ENCODE measurements around the gene TMEM164. TPM values are rescaled to one million over a fixed set of nuclear protein-coding genes. Genes with fewer than 3 reads are reported as not detected.

The TMEM164 gene
- total RNA-seq, 2 donors from 2014 or later = 110 to 117 TPM

DNA sequence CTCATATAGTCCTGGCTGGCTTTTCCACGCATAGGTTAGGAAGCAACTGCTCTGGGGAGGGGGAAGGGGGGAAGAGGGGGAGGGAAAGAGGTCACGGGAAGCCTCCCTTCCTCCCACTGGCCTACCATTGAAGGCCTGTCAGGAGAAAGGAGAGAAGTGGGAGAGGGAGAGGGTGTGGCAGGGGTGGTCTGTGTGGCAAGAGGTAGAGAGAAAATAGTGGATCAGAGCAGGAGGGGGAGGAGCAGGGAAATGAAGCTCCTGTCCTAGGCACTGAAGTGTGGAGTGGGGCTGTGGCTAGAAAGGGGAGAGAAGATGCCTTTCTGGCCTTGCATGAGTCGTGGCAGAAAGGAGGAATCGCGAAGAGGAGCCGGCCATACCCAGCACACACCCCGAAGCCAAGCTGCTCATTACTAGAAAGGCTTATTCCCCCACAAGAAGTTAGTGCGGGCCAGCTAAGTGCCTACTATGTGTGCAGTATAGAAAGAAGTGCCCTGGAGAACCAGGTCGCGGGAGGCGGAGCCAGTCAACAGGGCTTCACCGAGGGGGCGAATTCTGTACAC lies 1.1 kb upstream of the TMEM164 start:
- DNase-seq (no peak), ATAC-seq (no peak)
- intact Hi-C loops (cut with DNase I, micrococcal nuclease) = no loop called here

DNA sequence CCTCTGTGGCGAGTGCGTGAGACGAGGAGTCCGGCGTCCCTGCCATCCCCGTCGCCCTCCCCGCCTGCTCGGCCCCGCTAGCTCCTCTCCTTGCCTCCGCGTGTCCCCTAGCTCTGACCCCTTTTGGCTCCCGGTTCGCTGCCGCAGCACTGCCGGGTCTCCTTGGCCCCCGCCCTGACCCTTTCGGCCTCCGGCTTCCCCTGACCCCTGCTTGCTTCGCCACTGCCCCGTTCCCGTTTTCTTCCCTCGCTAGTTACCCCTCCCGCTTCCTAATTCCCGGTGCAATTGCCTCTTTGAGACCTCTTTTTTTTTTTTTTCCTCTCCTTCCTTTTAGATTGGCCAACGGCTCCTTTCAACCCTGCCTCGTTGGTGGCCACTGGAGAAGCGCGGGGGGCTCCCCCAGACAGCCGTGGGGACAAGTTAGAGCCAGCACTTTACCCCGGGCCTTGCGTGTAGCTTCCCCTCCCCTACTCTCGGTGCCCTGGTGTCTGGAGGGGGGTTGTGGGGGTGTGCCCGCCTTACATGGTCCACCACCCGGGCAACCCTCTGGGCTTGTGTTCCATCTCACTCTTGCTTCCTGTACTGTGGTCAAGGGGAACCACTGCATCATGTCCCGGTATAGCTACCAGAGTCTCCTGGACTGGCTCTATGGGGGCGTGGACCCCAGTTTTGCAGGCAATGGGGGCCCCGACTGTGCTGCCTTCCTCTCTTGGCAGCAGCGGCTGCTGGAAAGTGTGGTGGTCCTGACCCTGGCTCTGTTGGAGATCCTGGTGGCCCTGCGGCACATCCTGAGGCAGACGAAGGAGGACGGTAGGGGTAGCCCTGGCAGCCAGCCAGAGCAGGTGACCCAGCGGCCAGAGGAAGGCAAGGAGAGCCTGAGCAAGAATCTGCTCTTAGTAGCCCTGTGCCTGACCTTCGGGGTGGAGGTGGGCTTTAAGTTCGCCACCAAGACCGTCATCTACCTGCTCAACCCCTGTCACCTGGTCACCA lies 548 bp downstream of the TMEM164 start:
- ATAC-seq (peak; percentile 13), DNase-seq (peak; percentile 42)
- intact Hi-C loops (cut with DNase I, micrococcal nuclease) = no loop called here

DNA sequence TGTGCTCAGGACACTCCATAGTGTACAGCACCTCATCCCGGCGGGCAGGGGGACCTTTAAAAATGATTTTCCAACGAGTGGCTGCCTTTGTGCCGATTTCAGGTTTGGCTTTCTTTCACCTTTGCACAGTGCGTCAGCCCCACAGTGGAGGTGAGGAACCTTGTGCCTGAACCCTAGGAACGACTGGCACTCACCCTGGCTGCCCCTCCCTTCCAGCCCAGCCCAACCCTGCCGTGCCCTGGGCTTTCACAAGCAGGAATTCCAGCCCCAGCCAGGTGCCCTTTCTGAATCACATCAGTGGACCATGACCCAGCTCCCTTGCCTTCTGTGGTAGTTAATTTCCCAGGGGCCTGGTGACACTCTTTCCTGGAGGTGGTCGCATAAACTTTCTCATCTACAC lies 1.3 kb downstream of the TMEM164 start:
- DNase-seq = peak; percentile 66 to 74
- peak; percentile 69 for ATAC-seq
- intact Hi-C loops (cut with DNase I, micrococcal nuclease) = no loop called here

DNA sequence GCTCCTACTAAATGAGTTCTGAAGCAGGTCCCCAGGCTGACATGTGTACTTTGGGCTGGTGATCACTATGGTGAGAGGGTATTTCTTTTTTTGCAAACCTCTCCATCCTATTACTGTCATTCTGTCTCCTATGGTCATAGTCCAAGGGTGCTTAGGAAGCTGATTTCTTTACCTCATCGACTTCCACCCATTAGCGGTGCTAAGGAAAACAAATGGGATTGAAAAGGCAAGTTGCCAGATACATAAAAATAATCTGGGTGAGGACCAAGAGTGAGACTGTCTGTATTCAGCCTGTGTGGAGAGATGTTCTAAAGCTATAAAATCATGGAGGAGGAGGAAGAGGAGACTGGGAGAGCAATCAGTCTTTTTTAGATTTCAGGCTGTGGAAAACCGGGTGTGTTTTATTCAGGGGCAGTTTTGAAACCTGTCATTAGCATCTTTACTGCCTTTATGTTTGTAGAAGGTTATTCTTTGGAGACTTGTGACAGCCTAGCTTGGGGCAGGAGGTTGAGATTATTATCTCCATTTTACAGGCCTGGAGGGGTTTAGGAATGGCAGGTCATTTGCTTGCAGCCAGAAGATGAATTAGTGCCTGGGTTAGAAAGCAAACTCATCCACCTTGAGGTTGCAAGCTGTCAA lies 1.9 kb downstream of the TMEM164 start:
- DNase-seq = no peak
- peak; percentile 4 for ATAC-seq
- intact Hi-C loops (cut with DNase I, micrococcal nuclease) = no loop called here

DNA sequence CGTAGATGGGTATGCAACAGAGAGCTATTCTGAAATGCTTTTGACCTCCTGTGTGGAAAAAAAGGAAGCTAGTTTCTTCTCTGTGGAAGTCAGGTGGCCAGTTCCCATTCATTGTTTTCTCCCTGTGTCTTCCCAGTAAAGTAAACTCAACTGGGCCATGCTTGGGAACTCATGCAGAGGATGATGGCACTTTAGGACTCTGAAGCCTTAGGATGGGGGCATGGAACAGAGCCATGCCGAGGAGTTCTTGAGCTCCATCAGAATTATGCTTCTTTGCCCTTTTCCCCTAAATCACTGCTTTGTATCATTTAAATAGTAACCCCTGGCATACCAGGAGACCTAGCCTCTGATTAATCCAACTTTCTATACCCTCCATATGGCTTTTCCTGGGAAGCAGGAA lies 3.2 kb downstream of the TMEM164 start:
- intact Hi-C loops (cut with DNase I, micrococcal nuclease) = no loop called here
- no peak for DNase-seq
- ATAC-seq = no peak

DNA sequence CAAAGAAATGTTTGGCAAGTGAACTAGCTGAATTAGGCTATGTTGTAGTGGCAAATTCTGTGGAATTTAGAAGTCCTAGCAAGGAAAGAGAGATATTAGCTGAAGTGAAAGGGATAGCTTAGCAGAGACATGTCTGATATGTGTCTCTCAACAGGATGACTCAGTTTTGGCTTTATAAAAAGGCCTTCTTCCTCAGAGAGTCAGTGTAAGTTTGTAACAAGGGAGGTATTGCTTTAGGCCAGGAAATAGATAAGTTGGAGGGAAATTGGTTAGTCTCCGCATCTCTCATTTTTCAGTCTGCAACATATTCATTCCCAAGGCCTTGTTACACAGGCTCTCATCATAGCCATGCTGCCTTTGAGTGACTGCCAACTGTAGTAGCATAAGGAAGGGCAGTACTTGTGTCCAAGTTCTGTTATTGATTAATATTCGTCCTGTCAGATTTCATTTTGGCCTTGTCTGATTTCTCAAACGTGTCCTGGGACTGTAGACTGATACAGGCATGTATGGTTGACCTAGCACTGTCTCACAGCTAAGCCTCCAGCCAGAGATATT lies 4.0 kb downstream of the TMEM164 start:
- DNase-seq (no peak), ATAC-seq (no peak)
- intact Hi-C loops (cut with DNase I, micrococcal nuclease) = no loop called here

DNA sequence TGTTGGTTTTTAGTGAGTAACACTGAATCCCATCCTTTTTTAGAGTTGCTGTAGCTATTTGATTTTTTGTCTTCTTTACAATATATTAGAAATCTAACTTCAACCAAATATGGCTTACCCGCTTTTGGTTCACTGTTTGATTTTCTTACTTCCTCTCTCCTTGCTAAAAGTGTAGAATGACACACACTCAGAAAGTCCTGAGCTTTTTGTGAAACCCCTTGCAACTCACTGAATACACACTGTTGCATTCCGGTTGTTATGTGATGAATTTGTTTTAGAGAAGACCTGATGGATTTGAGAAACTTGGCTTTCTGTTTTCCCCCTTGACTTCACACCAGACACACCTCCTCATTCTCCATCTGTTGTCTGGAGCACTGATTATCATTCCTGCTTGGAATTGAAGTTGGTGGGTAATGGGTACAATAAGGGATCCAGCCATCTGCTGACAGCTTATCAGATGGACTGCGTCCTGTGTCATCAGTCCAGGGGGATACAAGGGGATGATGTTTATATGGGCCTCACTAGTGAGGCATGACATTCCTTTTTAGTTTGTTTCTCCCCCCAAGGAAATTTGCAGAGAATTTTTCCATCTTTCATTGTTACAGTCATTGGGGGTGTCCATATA lies 5.2 kb downstream of the TMEM164 start:
- intact Hi-C loops (cut with DNase I, micrococcal nuclease) = no loop called here
- ATAC-seq = no peak
- no peak for DNase-seq

DNA sequence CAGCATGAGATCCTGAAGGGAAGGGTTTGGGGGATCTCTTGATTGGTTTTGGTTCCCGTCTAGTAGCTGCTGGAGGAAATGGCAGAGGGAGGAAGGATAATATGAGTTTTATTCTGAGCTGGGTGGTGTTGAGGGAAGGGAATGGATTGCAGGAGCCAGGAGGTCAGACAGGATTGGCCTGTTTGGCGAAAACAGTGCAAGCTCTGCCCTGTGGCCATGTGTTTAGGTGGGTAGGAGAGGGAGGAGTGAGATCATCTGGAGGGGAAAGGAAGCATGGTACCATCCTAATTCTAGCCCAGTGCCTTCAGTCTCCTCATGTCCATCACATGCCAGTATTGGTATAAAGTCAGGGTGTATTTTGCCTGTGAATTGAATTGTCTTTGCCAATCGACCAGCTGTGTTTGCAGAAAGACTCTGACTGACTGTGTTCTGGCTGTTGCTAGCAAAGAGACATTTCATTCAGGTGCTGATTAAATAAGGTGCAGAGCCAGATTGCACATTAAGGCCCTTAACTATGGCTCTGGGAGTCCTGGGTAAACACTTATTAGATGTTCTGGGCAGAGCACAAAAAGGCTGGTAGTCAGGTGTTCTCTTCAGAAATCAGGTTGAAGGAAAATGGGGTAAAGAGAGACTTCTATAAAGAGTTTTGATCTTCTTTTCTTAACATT lies 10.0 kb downstream of the TMEM164 start:
- ATAC-seq (peak; percentile 58), DNase-seq (no peak)
- intact Hi-C loops (cut with DNase I, micrococcal nuclease) = no loop called here

DNA sequence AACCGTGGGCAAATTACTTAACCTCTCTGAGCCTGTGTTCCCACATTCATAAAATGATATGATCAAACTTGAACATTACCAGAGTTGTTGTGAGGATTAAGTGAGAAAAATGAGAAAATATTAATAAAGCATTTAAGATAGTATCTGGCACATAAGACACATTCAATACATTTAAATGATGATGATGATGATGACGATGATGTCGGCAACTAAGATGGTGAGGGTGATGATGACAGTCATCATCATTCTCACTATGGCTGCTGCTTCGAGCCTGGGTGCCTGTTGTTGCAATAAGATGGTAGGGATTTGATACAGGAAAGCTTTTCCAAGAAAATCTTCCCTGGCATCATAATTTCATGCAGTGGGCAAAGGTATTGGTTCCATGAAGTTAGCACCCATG lies 11.1 kb downstream of the TMEM164 start:
- ATAC-seq (no peak), DNase-seq (no peak)
- intact Hi-C loops (cut with DNase I, micrococcal nuclease) = no loop called here

DNA sequence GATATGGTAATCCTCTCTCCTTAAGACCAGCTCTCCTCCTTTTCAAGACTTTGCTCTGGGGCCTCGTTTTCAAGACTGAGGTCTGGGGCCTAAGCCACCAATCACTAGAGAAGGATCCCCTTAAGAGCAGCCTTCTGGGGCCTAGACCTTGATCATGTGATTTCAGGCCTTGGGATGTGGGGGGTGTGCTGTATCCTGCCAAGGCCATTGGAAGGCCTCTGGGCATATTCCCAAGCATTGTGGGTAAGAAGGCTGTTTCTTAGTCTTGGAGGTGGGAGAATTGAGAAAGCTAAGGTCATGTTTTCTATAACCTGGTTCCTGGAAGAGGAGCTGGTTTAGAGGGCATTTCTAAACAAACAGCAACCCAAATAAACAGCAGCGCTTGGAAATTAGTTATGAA lies 12.1 kb downstream of the TMEM164 start:
- no peak for ATAC-seq
- DNase-seq = no peak
- intact Hi-C loops (cut with DNase I, micrococcal nuclease) = no loop called here

DNA sequence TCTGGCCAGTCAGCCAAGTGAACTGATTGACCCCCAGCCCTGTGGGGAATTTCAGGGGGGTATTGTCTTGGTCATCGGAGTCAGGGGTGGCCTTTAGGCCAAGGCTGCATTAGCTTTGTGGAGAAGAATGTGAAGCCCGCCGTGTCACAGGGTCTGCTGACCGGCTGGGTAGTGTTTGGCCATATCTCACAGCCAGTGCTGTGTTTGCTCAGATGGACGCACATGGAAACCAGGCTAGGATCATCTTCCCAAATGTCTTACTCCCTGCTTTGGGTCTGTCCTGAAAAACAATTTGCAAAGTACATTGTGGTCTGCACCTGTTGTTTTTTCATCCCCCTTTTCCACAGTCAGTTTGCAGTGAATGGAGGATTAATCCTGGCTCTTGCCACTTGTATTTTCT lies 13.0 kb downstream of the TMEM164 start:
- ATAC-seq (no peak), DNase-seq (no peak)
- intact Hi-C loops (cut with DNase I, micrococcal nuclease) = no loop called here

DNA sequence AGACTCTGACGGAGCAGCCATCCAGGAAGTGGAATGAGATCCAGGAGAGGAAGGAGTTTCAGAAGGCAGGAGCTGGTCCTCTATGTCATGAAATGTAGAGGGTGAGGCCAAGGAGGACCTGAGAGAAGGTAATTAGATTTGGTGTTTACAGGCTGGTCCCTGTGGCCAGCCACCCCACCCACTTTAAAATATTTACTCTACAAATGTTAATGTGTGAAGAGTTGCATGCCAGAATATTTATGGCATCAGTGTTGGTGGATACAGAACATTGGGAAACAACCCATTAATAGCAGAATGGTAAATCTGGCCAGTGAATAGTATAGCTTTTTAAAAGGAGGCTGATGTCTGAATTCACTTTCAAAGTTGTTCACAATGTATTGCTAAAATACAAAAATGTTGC lies 17.6 kb downstream of the TMEM164 start:
- ATAC-seq (no peak), DNase-seq (no peak)
- intact Hi-C loops (cut with DNase I, micrococcal nuclease) = no loop called here

DNA sequence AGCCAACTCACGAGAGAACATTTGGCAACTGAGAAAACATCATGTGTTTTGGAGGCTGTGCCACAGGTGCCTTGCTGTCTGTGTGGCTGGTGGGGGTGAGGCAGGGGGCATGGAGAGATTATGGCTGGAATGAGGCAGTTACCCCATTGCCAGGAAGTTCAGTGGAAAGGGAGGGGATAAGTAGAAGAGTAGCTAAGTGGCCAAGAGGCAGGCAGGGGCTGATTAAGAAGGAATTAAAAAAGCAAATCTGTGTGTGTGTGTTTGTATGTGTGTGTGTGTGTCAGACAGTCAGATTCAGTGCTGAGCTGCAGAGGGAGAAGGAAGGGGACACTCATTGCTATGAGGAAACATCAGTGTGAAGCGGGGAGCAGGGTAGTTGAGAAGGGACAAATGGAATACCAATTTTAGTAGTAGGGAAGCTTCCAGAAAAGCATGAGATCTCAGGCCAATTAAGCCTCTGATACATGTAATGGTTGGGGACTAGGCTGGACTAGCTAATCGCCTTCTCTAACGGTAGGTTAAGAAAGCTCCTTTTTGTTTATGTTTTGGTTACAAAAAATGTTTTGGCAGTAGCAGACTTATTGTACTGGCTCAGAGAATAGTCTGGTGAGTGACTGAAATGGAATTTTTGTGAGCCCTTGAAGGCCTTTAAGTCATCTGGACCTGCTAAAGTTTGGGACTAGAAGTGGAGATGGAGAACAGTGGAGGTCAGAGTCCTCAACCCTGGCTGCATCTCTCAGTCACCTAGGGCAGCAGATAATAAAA lies 18.5 kb downstream of the TMEM164 start:
- intact Hi-C loops (cut with DNase I, micrococcal nuclease) = no loop called here
- ATAC-seq (no peak), DNase-seq (no peak)

DNA sequence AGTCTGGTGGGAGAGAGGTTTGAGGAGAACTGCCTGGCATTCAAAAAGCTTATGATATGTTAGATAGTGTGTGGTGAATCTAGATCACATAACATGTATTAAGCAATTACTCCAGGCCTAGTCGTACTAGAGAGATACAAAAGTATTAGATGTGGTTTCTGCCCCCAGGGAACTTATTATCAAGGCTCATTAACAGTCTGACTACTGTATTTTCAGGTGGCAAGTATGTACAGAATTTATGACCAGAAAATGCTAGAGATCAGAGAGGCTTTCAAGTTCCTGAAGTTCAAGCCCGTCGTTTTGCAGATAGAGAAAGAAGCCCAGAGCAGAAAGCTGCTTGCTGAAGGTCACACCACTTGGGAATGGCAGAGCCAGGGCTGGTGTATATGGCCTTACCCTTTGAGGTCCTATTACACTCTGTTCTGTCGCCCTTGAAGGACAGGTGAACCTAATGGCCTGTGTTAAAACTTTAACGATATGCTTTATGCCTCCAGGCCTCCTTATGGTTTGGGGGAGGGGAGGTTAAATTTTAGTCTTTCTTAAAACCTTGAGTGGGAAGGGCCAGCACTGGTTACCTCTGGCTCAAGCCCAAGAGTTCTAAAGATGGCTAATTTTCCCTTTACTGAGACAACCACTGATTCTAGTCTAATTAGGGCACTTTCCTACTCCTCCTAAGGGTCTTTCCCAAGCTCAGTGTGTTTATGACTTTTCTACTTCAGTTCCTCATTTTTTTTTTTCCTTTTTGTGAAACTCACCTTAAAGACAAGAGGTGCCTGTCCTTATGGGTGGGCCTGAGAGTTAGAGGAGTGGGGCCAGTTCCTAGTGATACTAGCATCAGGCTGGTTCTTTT lies 19.9 kb downstream of the TMEM164 start:
- DNase-seq (no peak), ATAC-seq (peak; percentile 35)
- intact Hi-C loops (cut with DNase I, micrococcal nuclease) = no loop called here

DNA sequence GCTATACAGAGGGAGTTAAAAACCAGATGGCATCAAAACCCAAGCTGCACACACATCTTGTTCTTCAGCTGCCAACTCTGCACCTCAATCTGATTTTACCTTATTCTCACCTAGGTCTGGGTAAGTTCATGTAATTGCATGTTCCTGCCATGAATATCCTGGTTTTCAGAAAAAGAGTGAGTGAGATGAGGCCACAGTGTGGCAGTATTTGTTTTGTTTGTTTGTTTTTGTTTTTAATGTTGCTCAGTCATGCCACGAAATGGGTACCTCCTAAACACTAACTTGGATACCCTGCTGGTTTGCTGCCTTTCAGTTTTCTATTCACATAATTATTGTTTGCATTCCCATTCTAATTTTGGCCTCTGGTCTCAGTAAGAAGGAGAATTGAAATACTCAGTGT lies 22.5 kb downstream of the TMEM164 start:
- ATAC-seq (no peak), DNase-seq (no peak)
- intact Hi-C loops (cut with DNase I, micrococcal nuclease) = no loop called here

DNA sequence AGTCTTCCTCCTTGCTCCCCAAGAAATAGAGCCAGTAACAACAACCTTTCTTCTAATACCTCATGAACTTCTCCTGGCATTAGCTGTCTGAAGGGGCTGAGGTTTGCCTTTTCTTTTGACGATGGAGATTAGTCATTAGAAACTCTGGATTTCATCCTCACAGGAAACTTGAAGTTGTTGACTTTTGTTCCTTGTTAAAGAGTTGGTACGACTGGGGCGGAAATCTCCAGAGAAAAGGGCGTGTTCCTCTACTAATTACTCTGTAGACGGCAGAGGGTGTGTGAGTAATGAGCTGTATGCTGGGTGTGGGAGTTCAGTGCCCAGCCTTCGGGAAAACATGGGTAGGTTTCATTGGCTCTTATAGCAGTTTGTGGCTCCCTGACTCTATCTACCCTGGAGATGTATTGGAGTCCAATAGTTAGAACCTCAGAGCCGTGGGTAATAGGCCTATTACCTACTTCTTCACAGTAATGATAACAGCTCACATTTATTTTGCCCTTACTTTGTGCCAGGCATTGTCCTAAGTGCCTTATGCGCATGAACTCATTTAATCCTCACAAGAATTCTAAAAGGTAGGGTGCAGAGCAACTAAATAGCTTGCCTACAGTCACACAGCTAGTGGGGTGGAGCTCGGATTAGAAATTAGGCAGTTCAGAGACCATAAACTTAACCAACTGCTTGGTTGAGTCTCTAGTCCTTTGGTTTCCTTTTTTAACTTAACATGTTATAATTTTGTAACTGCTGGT lies 23.4 kb downstream of the TMEM164 start:
- peak; percentile 34 to 76 for DNase-seq
- ATAC-seq = peak; percentile 97
- intact Hi-C loops (cut with DNase I, micrococcal nuclease) = no loop called here
